ENCODE results near the gene GYPB. TPM values are rescaled to one million over a fixed set of nuclear protein-coding genes. Genes with fewer than 3 reads are reported as not detected.

GYPB gene
- not detected in 2 replicates for total RNA-seq

GRCh38 chr4:144019277-144019676, at the start of gene GYPB:
Gene GYPB, minus strand, starts transcription at chr4:144019380. Its CDS starts 93 bp downstream, at chr4:144019287.

Other genes with a start within 250 kb of the GYPB start
- gene GYPE, start 113.8 kb downstream of the GYPB start, total RNA-seq, result 0.19 TPM in 1 of 2 replicates, not detected in the other
- gene GYPA, start 121.3 kb upstream of the GYPB start, total RNA-seq, result not detected in 2 replicates

All from endothelial cell of coronary artery (primary cell).